PC-9 (cell line): ENCODE results near the gene DSCAM.

ENCODE experiments used
- CTCF ChIP-seq: fragments of 200-600 bp; sonication (generic); conservative IDR thresholded peaks from 2 replicates; pipeline ENCODE4 v1.6.1; 2017; ENCODE audit warnings: mixed run types, antibody characterized with exemption, mild to moderate bottlenecking, moderate library complexity
- EZH2 ChIP-seq: fragments of 200-600 bp; sonication (generic); IDR thresholded peaks from 2 replicates; pipeline ENCODE4 v1.8.0; 2017; ENCODE audit warnings: antibody characterized with exemption, low read depth

- TF ChIP-seq CTCF (no peak), EZH2 (no peak)
These were observed 655.8 kb downstream of the DSCAM start for GRCh38 chr21:40191196-40191595.
